Measurements from ENCODE around the gene CDCP2.

CDCP2 gene

GRCh38 chr1:54091666-54092065 lies 61.1 kb downstream of the CDCP2 start:
- no peak for DNase-seq (ENCODE audit: low read depth in 2 of 2)

- DNase-seq (ENCODE audit: low read depth in 2 of 2) = no peak
These were observed 64.4 kb downstream of the CDCP2 start for GRCh38 chr1:54088385-54088784.

GRCh38 chr1:54086754-54087153 lies 66.0 kb downstream of the CDCP2 start:
- DNase-seq (ENCODE audit: low read depth in 2 of 2) = no peak

- no peak for DNase-seq (ENCODE audit: low read depth in 2 of 2)
These were observed 68.0 kb downstream of the CDCP2 start for GRCh38 chr1:54084794-54085193.

All from activated CD4-positive, alpha-beta T cell treated with anti-CD3 and anti-CD28 coated beads for 24 hours (primary cell).